Lower leg skin (tissue), 4 donors: Measurements from ENCODE around the gene GRIN2A. TPM values are rescaled to one million over a fixed set of nuclear protein-coding genes. Genes with fewer than 3 reads are reported as not detected.

Experiments
- DNase-seq, 2 donors: peaks; one replicate each; pipeline ENCODE4 v3.0.0-alpha.2; 2019; ENCODE audit warnings: low spot score in 2 of 2
- H3K4me3 ChIP-seq: fragments of 200-600 bp; sonication (generic); 2 replicates; pipeline ENCODE4 v1.5.1; 2017; ENCODE audit warnings: mild to moderate bottlenecking, low read depth; ENCODE audit not compliant: poor library complexity, severe bottlenecking
- CTCF ChIP-seq, 3 donors: fragments of 450-650 bp; IDR thresholded peaks; one replicate each; pipeline ENCODE4 v1.5.1; 2016; ENCODE audit warnings: antibody characterized with exemption in 3 of 3, mild to moderate bottlenecking in 3 of 3, moderate library complexity in 2 of 3
- POLR2A ChIP-seq, 2 donors: fragments of 450-650 bp; IDR thresholded peaks; one replicate each; pipeline ENCODE4 v1.6.1; 2016 to 2017; ENCODE audit warnings: antibody characterized with exemption in 2 of 2, mild to moderate bottlenecking in 1 of 2, moderate library complexity in 1 of 2
- WGBS, 2 donors: methylation state at CpG; one replicate each; pipeline ENCODE4 v1.1.5; 2018; 5-methylcytosine and 5-hydroxymethylcytosine counted together
- intact Hi-C: fragments of 100-400 bp; cut with DNase I; formaldehyde crosslinking; loops from one replicate; pipeline ENCODE4 v1.15.0; 2023; ENCODE audit warnings: low total_unique reads
- total RNA-seq, 4 donors: library from RNA; depleted of rRNA; stranded (reverse); fragments of >200 nt; gene quantifications; one replicate each; pipeline ENCODE4 v1.1.0, GENCODE V29; 2016

The GRIN2A gene
- total RNA-seq, 4 donors from 2014 or later = 0.30 to 1.7 (median 0.73) TPM

- no peak for DNase-seq
- WGBS, 2 donors = 91 to 96% methylated on average over 1 of the region's 1 CpG
- TF ChIP-seq CTCF (IDR thresholded peaks at IDR 0.05) = no peak
- no peak for TF ChIP-seq POLR2A (IDR thresholded peaks at IDR 0.05)
- intact Hi-C loops = no loop called here
- H3K4me3 ChIP-seq = no peak overlapping the region
These were observed 363.5 kb downstream of the GRIN2A start for GRCh38 chr16:9818702-9819101.

DNA sequence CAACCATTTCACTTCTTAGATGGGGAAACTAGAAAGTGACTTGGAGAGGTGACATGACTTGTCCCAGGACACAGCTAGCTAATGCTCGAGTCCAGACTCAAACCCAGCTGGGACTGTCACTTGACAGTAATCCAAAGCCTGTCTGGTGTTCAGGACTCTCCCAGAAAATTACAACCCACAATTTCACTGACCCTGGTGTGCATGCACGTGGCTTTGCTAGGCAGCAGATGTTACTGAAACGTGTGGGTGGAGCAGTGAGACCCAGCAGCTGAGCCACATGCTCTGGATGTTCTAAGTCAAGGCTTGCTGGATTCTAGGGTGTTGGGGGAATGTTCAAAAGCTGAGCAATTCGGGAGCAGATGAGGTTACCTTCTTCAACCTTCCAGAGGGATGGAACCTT lies 364.6 kb downstream of the GRIN2A start:
- intact Hi-C loops = no loop called here
- no peak overlapping the region for H3K4me3 ChIP-seq
- 49 to 54% methylated on average over 3 to 4 of the region's 4 CpGs for WGBS, 2 donors
- DNase-seq = no peak
- no peak for TF ChIP-seq POLR2A (IDR thresholded peaks at IDR 0.05)

DNA sequence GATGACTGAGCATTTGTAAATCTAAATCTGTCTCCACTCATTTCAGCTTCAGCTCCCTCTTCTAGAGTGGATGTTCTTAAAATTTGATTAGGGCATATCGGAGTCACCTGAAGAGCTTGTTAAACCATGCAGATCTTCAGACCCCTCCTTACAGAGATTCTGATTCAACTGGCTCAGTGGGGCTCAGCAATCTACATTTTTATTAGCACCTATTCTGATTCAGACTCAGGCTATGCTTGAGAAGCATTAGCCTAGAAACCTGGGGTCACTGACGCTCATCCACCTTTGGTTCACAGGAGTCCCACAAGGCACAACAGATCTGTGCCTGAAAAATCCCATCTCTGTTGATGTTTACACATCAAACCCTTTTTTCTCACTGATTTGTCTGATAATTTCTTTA lies 365.6 kb downstream of the GRIN2A start:
- DNase-seq = no peak
- WGBS, 2 donors = 62 to 74% methylated on average over 2 of the region's 2 CpGs
- H3K4me3 ChIP-seq = no peak overlapping the region
- no peak for TF ChIP-seq CTCF (IDR thresholded peaks at IDR 0.05)
- no peak for TF ChIP-seq POLR2A (IDR thresholded peaks at IDR 0.05)
- intact Hi-C loops = no loop called here

DNA sequence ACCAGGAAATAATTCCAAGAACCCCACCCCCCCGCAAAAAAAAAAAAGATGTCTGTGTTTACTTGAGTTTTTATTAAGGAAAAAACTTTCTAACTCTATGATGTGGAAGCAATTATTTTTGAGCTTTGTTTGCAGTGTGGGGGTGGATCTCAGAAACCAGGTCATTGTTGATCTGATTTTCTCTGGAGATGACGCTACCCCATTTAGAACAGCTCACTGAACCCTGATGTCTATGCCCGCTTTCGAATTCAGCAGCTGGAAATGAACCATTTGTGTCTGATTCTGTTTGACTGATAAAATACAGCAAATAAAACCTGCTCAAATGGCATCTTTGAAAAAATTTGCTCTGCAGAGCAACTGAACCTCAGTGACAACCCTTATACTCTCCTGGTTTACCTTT lies 368.6 kb downstream of the GRIN2A start:
- DNase-seq = no peak
- H3K4me3 ChIP-seq = no peak overlapping the region
- no peak for TF ChIP-seq CTCF (IDR thresholded peaks at IDR 0.05)
- no peak for TF ChIP-seq POLR2A (IDR thresholded peaks at IDR 0.05)
- 81 to 87% methylated on average over 4 of the region's 4 CpGs for WGBS, 2 donors
- intact Hi-C loops = no loop called here

DNA sequence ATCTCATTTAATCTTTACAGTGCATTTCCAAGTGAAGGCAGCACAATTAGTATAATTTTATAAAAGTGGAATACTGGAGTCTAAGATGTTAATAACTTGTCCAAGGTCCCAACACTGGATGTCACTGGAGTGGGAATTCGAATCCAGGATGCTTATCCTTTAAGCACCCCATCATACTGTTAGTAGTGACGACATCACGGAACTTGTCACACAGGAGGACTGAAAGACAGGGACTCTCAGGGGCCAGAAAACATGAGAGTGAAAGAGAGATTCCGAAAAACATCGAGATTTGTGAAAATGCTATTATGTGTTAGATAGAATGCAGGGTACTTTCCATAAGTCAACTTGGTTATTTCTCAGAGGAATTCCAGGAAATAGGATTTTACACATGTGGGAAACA lies 374.0 kb downstream of the GRIN2A start:
- no peak for DNase-seq
- 81 to 90% methylated on average over 5 of the region's 5 CpGs for WGBS, 2 donors
- TF ChIP-seq POLR2A (IDR thresholded peaks at IDR 0.05) (no peak), CTCF (IDR thresholded peaks at IDR 0.05) (no peak)
- intact Hi-C loops = no loop called here
- no peak overlapping the region for H3K4me3 ChIP-seq

DNA sequence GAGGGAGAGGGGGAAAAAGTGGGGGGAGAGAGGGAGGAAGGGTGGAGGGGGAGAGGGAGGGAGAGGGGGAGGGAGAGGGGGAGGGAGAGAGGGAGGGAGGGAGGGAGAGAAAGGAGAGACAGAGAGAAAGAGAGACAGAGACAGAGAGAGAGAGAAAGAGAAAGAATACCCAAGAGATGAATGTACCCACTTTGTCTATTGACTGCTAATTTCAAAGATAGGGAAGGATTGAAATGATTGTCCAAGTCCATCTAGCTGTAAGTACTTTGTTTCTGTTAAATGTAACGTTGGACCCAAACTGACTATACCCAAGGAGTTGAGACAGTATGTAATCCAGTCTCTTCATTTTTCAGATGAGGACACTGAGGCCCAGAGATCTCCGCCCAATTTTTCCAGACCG lies 374.9 kb downstream of the GRIN2A start:
- DNase-seq = no peak
- TF ChIP-seq POLR2A (IDR thresholded peaks at IDR 0.05) (no peak), CTCF (IDR thresholded peaks at IDR 0.05) (no peak)
- H3K4me3 ChIP-seq = no peak overlapping the region
- WGBS, 2 donors = 88 to 95% methylated on average over 3 of the region's 3 CpGs
- intact Hi-C loops = no loop called here
